Measurements from ENCODE around the gene SRRM2.
A peak's percentile ranks its signal among the peaks of the same experiment; 100 is the strongest.

The SRRM2 gene

DNA sequence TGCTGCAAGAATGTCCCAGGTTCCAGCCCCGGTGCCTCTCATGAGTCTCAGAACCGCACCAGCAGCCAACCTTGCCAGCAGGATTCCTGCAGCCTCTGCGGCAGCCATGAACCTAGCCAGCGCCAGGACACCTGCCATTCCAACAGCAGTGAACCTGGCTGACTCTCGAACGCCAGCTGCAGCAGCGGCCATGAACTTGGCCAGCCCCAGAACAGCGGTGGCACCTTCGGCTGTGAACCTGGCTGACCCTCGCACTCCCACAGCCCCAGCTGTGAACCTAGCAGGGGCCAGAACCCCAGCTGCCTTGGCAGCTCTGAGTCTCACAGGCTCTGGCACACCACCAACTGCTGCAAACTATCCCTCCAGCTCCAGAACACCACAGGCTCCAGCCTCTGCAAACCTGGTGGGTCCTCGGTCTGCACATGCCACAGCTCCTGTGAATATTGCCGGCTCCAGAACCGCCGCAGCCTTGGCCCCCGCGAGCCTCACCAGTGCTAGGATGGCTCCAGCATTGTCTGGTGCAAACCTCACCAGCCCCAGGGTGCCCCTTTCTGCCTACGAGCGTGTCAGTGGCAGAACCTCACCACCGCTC is 14.8 kb downstream of the SRRM2 start:
- Histone ChIP-seq H4K5ac (ENCODE audit: low read length) (no peak overlapping the region), H3K27me3 (ENCODE audit: insufficient read depth, low read length, poor library complexity) (no peaks in the 10 kb centered on the region), H2AK5ac (ENCODE audit: low read length) (no peak overlapping the region), H3K4ac (ENCODE audit: low read depth, low read length) (no peak overlapping the region), H4K8ac (ENCODE audit: low read depth, low read length) (no peak overlapping the region), H2BK120ac (ENCODE audit: low read depth, low read length) (no peak overlapping the region), H3K36me3 (ENCODE audit: control insufficient read depth, insufficient read depth, low read length) (peaks cover 71% of the 10 kb centered on the region), H3K27ac (ENCODE audit: low read depth, low read length) (no peak overlapping the region), H3K4me1 (ENCODE audit: control insufficient read depth, low read depth, low read length) (no peaks in the 10 kb centered on the region), H3K4me3 (ENCODE audit: low read length) (no peak overlapping the region), H3K79me1 (ENCODE audit: low read length) (peaks cover 51% of the 10 kb centered on the region), H3K79me2 (ENCODE audit: control insufficient read depth, insufficient read depth, low read length) (peaks cover 59% of the 10 kb centered on the region), H3K18ac (ENCODE audit: low read length) (no peak overlapping the region), H3K4me2 (ENCODE audit: low read length) (no peak overlapping the region), H3K9ac (ENCODE audit: low read length) (no peak overlapping the region), H2BK15ac (replicated peaks; ENCODE audit: low read depth) (no peak overlapping the region), H3K23ac (ENCODE audit: low read length) (no peak overlapping the region), H3K56ac (ENCODE audit: low read length) (no peak overlapping the region), H2BK5ac (ENCODE audit: low read length) (no peak overlapping the region)
- DNase-seq = no peak
- no CpG with 5 or more reads among the region's 19 CpGs for WGBS (ENCODE audit: extremely low coverage, insufficient coverage, low lambda C conversion rate)

DNA sequence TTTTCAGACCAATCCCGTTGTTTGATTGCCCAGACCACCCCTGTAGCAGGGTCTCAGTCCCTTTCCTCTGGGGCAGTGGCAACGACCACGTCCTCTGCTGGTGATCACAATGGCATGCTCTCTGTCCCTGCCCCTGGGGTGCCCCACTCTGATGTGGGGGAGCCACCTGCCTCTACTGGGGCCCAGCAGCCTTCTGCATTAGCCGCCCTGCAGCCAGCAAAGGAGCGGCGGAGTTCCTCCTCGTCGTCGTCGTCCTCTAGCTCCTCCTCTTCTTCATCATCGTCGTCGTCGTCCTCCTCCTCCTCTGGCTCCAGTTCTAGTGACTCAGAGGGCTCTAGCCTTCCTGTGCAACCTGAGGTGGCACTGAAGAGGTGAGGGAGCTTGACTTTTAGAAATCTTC is 15.5 kb downstream of the SRRM2 start:
- Histone ChIP-seq H3K23ac (ENCODE audit: low read length) (no peak overlapping the region), H3K79me2 (ENCODE audit: control insufficient read depth, insufficient read depth, low read length) (peaks cover 53% of the 10 kb centered on the region)

GRCh38 chr16:2768403-2769089 is 16.1 kb downstream of the SRRM2 start:
- no peak overlapping the region for H3K23ac ChIP-seq (ENCODE audit: low read length)
- no peak overlapping the region for H4K8ac ChIP-seq (ENCODE audit: low read depth, low read length)
- WGBS (ENCODE audit: extremely low coverage, insufficient coverage, low lambda C conversion rate) = no CpG with 5 or more reads among the region's 17 CpGs
- no peak overlapping the region for H3K18ac ChIP-seq (ENCODE audit: low read length)
- peaks cover 59% of the 10 kb centered on the region for H3K36me3 ChIP-seq (ENCODE audit: control insufficient read depth, insufficient read depth, low read length)
- H3K79me1 ChIP-seq (ENCODE audit: low read length) = peaks cover 40% of the 10 kb centered on the region
- no peak overlapping the region for H4K5ac ChIP-seq (ENCODE audit: low read length)
- H2BK120ac ChIP-seq (ENCODE audit: low read depth, low read length) = no peak overlapping the region
- H3K4me2 ChIP-seq (ENCODE audit: low read length) = no peak overlapping the region
- peak; percentile 23 for DNase-seq
- peaks cover 46% of the 10 kb centered on the region for H3K79me2 ChIP-seq (ENCODE audit: control insufficient read depth, insufficient read depth, low read length)
- no peak overlapping the region for H2BK5ac ChIP-seq (ENCODE audit: low read length)
- no peak overlapping the region for H3K4ac ChIP-seq (ENCODE audit: low read depth, low read length)
- no peak overlapping the region for H2BK15ac ChIP-seq (replicated peaks; ENCODE audit: low read depth)
- no peak overlapping the region for H3K27ac ChIP-seq (ENCODE audit: low read depth, low read length)
- H3K9ac ChIP-seq (ENCODE audit: low read length) = no peak overlapping the region
- no peak overlapping the region for H3K4me3 ChIP-seq (ENCODE audit: low read length)
- H2AK5ac ChIP-seq (ENCODE audit: low read length) = no peak overlapping the region
- no peaks in the 10 kb centered on the region for H3K27me3 ChIP-seq (ENCODE audit: insufficient read depth, low read length, poor library complexity)
- H3K56ac ChIP-seq (ENCODE audit: low read length) = no peak overlapping the region
- no peaks in the 10 kb centered on the region for H3K4me1 ChIP-seq (ENCODE audit: control insufficient read depth, low read depth, low read length)

More for the DNA sequence above, 15.5 kb downstream of the SRRM2 start:
- Histone ChIP-seq H3K36me3 (ENCODE audit: control insufficient read depth, insufficient read depth, low read length) (peaks cover 66% of the 10 kb centered on the region), H2AK5ac (ENCODE audit: low read length) (no peak overlapping the region), H3K4me3 (ENCODE audit: low read length) (no peak overlapping the region), H4K5ac (ENCODE audit: low read length) (no peak overlapping the region), H3K27me3 (ENCODE audit: insufficient read depth, low read length, poor library complexity) (no peaks in the 10 kb centered on the region), H2BK5ac (ENCODE audit: low read length) (no peak overlapping the region), H3K18ac (ENCODE audit: low read length) (no peak overlapping the region), H3K79me1 (ENCODE audit: low read length) (peaks cover 45% of the 10 kb centered on the region), H3K9ac (ENCODE audit: low read length) (no peak overlapping the region), H2BK120ac (ENCODE audit: low read depth, low read length) (no peak overlapping the region), H3K4me2 (ENCODE audit: low read length) (no peak overlapping the region), H3K4me1 (ENCODE audit: control insufficient read depth, low read depth, low read length) (no peaks in the 10 kb centered on the region), H2BK15ac (replicated peaks; ENCODE audit: low read depth) (no peak overlapping the region), H3K56ac (ENCODE audit: low read length) (no peak overlapping the region), H3K4ac (ENCODE audit: low read depth, low read length) (no peak overlapping the region), H3K27ac (ENCODE audit: low read depth, low read length) (no peak overlapping the region), H4K8ac (ENCODE audit: low read depth, low read length) (no peak overlapping the region)
- DNase-seq = no peak
- WGBS (ENCODE audit: extremely low coverage, insufficient coverage, low lambda C conversion rate) = no CpG with 5 or more reads among the region's 14 CpGs

DNA sequence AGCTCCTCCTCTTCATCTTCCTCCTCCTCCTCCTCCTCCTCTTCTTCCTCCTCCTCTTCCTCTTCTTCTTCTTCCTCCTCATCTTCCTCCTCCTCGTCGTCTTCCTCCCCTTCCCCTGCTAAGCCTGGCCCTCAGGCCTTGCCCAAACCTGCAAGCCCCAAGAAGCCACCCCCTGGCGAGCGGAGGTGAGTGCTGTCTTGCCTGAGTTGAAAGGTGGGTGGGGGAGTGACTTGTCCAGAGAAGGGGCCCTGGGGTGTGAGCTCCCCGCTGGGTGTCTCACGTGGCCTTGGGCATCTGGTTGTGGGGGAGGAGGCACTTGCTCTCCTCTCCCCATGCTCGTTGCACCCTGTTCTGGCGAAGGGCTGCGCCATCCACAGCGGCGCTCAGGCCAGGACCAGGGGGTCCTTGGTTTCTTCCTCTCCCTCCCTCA is 16.7 kb downstream of the SRRM2 start:
- peaks cover 37% of the 10 kb centered on the region for H3K79me1 ChIP-seq (ENCODE audit: low read length)
- peaks cover 54% of the 10 kb centered on the region for H3K36me3 ChIP-seq (ENCODE audit: control insufficient read depth, insufficient read depth, low read length)
- no peak for DNase-seq
- H2AK5ac ChIP-seq (ENCODE audit: low read length) = no peak overlapping the region
- WGBS (ENCODE audit: extremely low coverage, insufficient coverage, low lambda C conversion rate) = no CpG with 5 or more reads among the region's 11 CpGs
- H3K4ac ChIP-seq (ENCODE audit: low read depth, low read length) = no peak overlapping the region
- H3K4me2 ChIP-seq (ENCODE audit: low read length) = no peak overlapping the region
- H3K4me1 ChIP-seq (ENCODE audit: control insufficient read depth, low read depth, low read length) = no peaks in the 10 kb centered on the region
- H3K27ac ChIP-seq (ENCODE audit: low read depth, low read length) = no peak overlapping the region
- no peak overlapping the region for H2BK5ac ChIP-seq (ENCODE audit: low read length)
- H3K27me3 ChIP-seq (ENCODE audit: insufficient read depth, low read length, poor library complexity) = no peaks in the 10 kb centered on the region
- no peak overlapping the region for H2BK120ac ChIP-seq (ENCODE audit: low read depth, low read length)
- H3K79me2 ChIP-seq (ENCODE audit: control insufficient read depth, insufficient read depth, low read length) = peaks cover 40% of the 10 kb centered on the region
- no peak overlapping the region for H2BK15ac ChIP-seq (replicated peaks; ENCODE audit: low read depth)
- H3K4me3 ChIP-seq (ENCODE audit: low read length) = no peak overlapping the region
- no peak overlapping the region for H3K23ac ChIP-seq (ENCODE audit: low read length)
- no peak overlapping the region for H4K8ac ChIP-seq (ENCODE audit: low read depth, low read length)
- H3K18ac ChIP-seq (ENCODE audit: low read length) = no peak overlapping the region
- H3K56ac ChIP-seq (ENCODE audit: low read length) = no peak overlapping the region
- no peak overlapping the region for H4K5ac ChIP-seq (ENCODE audit: low read length)
- no peak overlapping the region for H3K9ac ChIP-seq (ENCODE audit: low read length)

DNA sequence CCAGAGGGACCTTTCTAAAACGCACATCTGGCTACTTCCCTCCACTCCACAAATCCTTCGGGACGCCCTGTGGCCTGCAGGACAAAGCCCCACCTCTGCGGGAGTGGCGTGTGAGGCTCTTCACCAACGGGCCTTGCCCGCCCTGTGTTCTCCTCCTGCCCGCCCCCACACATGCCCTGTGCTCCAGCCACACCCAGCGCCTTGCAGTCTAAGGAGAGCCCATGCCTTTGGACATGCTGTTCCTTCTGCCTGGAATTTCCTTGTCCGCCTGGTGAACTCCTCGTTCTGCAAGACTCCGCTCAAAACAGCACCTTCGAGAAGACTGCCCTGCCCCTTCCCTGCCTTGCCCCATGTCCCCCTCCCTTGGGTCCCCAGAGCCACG is 17.2 kb downstream of the SRRM2 start:
- H2BK5ac ChIP-seq (ENCODE audit: low read length) = no peak overlapping the region
- no peak overlapping the region for H3K4ac ChIP-seq (ENCODE audit: low read depth, low read length)
- H4K8ac ChIP-seq (ENCODE audit: low read depth, low read length) = no peak overlapping the region
- no peak overlapping the region for H2BK15ac ChIP-seq (replicated peaks; ENCODE audit: low read depth)
- peaks cover 52% of the 10 kb centered on the region for H3K36me3 ChIP-seq (ENCODE audit: control insufficient read depth, insufficient read depth, low read length)
- H3K27ac ChIP-seq (ENCODE audit: low read depth, low read length) = no peak overlapping the region
- H2AK5ac ChIP-seq (ENCODE audit: low read length) = no peak overlapping the region
- H3K79me1 ChIP-seq (ENCODE audit: low read length) = peaks cover 37% of the 10 kb centered on the region
- no peak overlapping the region for H3K56ac ChIP-seq (ENCODE audit: low read length)
- no peak overlapping the region for H3K4me2 ChIP-seq (ENCODE audit: low read length)
- no peak overlapping the region for H3K18ac ChIP-seq (ENCODE audit: low read length)
- H3K23ac ChIP-seq (ENCODE audit: low read length) = no peak overlapping the region
- no peak overlapping the region for H2BK120ac ChIP-seq (ENCODE audit: low read depth, low read length)
- H4K5ac ChIP-seq (ENCODE audit: low read length) = no peak overlapping the region
- H3K4me3 ChIP-seq (ENCODE audit: low read length) = no peak overlapping the region
- DNase-seq = no peak
- H3K4me1 ChIP-seq (ENCODE audit: control insufficient read depth, low read depth, low read length) = no peaks in the 10 kb centered on the region
- H3K79me2 ChIP-seq (ENCODE audit: control insufficient read depth, insufficient read depth, low read length) = peaks cover 37% of the 10 kb centered on the region
- WGBS (ENCODE audit: extremely low coverage, insufficient coverage, low lambda C conversion rate) = no CpG with 5 or more reads among the region's 14 CpGs
- H3K9ac ChIP-seq (ENCODE audit: low read length) = no peak overlapping the region
- H3K27me3 ChIP-seq (ENCODE audit: insufficient read depth, low read length, poor library complexity) = no peaks in the 10 kb centered on the region
